HepG2 (cell line): Measurements from ENCODE around the gene BIRC2. TPM values are rescaled to one million over a fixed set of nuclear protein-coding genes. Genes with fewer than 3 reads are reported as not detected.
A peak's percentile ranks its signal among the peaks of the same experiment; 100 is the strongest.
"Not testable (repeated sequence)": the region's sequence is repeated elsewhere in the genome, so short reads cannot be mapped to it uniquely, and the experiment has no call there.

Experiments used
- ATAC-seq: fragments of 200-7000 bp; cut with Tn5 transposase; 3 replicates; pipeline ENCODE4 v1.9.1; 2020; ENCODE audit warnings: mild to moderate bottlenecking, moderate library complexity
- BruUV-seq: library from RNA; stranded (reverse); fragments of 400-500 nt; replicated peaks from 2 replicates; lab custom pipeline; 2021; lab: Mats Ljungman, UMichigan
- CTCF ChIA-PET: fragments of 300-600 bp; formaldehyde crosslinking; extraction: SDS; loops from one replicate; lab custom pipeline; 2021; ENCODE audit warnings: low total read pairs, inconsistent platforms, low intra/inter-chr PET ratio; lab: Yijun Ruan, JAX
- POLR2A ChIA-PET: fragments of 350-600 bp; sonication (Branson Sonifier 250); formaldehyde crosslinking; loops from one replicate; lab custom pipeline; 2020; ENCODE audit warnings: antibody characterized with exemption, inconsistent platforms; lab: Yijun Ruan, JAX
- DNase-seq: peaks from one replicate; pipeline ENCODE4 v3.0.0-alpha.2; 2015; ENCODE audit warnings: low spot score
- FAIRE-seq: peaks from 3 replicates; lab custom pipeline; 2011; peaks lifted over from hg19 to GRCh38; lab: Jason Lieb, UNC
- H2AFZ ChIP-seq: one replicate; pipeline ENCODE4 v1.6.1; 2011; ENCODE audit warnings: low read length, inconsistent platforms
- H3K27ac ChIP-seq: fragments of 300-600 bp; 3 replicates; pipeline ENCODE4 v1.8.0; 2011; ENCODE audit warnings: mixed run types, mild to moderate bottlenecking, mixed read lengths, low read length, inconsistent platforms; ENCODE audit not compliant: insufficient read depth; ENCODE audit errors: extremely low read length
- H3K27me3 ChIP-seq, 2 experiments: fragments of 200-600 bp in 1 of 2; 2 replicates in 1 of 2; 3 replicates in 1 of 2; pipeline versions ENCODE4 v1.6.0 to v1.8.0; 2011; ENCODE audit warnings: low read length in 2 of 2, mild to moderate bottlenecking in 2 of 2, moderate library complexity in 2 of 2, inconsistent platforms in 1 of 2; ENCODE audit not compliant: insufficient read depth in 2 of 2, control insufficient read depth in 1 of 2
- H3K36me3 ChIP-seq, 2 experiments: fragments of 200-600 bp in 1 of 2; replicated peaks in 1 of 2; 2 replicates in 1 of 2; 3 replicates in 1 of 2; pipeline versions ENCODE4 v1.5.1 to v1.8.0; 2011; ENCODE audit warnings: low read length in 2 of 2, inconsistent platforms in 1 of 2; ENCODE audit not compliant: insufficient read depth in 2 of 2, control insufficient read depth in 1 of 2
- H3K4me1 ChIP-seq: 2 replicates; pipeline ENCODE4 v1.5.1; 2012; ENCODE audit warnings: low read length, inconsistent platforms; ENCODE audit not compliant: insufficient read depth
- H3K4me2 ChIP-seq: 2 replicates; pipeline ENCODE4 v1.6.0; 2011; ENCODE audit warnings: low read depth, low read length, inconsistent platforms
- H3K4me3 ChIP-seq, 3 experiments: fragments of 200-600 bp in 1 of 3; sonication (generic), shearing (Covaris generic) in 1 of 3; replicated peaks in 1 of 3; 2 replicates each; pipeline ENCODE4 v1.5.1; 2011 to 2016; ENCODE audit warnings: low read length in 3 of 3, inconsistent platforms in 2 of 3, low read depth in 2 of 3, mild to moderate bottlenecking in 2 of 3, control low read depth in 1 of 3, mixed read lengths in 1 of 3; ENCODE audit not compliant: insufficient read depth in 1 of 3
- H3K79me2 ChIP-seq: one replicate; pipeline ENCODE4 v1.6.1; 2011; ENCODE audit warnings: low read length, inconsistent platforms; ENCODE audit not compliant: insufficient read depth
- H3K9ac ChIP-seq: 2 replicates; pipeline ENCODE4 v1.6.0; 2011; ENCODE audit warnings: mild to moderate bottlenecking, low read depth, low read length, inconsistent platforms; ENCODE audit not compliant: insufficient read depth
- H3K9me3 ChIP-seq: 2 replicates; pipeline ENCODE4 v1.5.1; 2012; ENCODE audit warnings: mild to moderate bottlenecking, low read length
- H4K20me1 ChIP-seq: 2 replicates; pipeline ENCODE4 v1.6.0; 2011; ENCODE audit warnings: inconsistent platforms, mild to moderate bottlenecking, low read length, moderate library complexity; ENCODE audit not compliant: insufficient read depth
- CTCF ChIP-seq: sonication (generic); formaldehyde crosslinking; IDR thresholded peaks from 2 replicates; pipeline ENCODE4 v1.5.0; 2020; ENCODE audit warnings: mild to moderate bottlenecking, missing genetic modification reagents, moderate library complexity
- FOSL2 ChIP-seq: sonication (generic); formaldehyde crosslinking; IDR thresholded peaks from 2 replicates; pipeline ENCODE4 v1.4.0; 2020; ENCODE audit warnings: missing genetic modification reagents
- FOXA1 ChIP-seq, 2 experiments: fragments of 450-650 bp in 1 of 2; sonication (generic) in 1 of 2; formaldehyde crosslinking in 1 of 2; IDR thresholded peaks; 2 replicates each; pipeline versions ENCODE4 v1.4.0 to v1.6.1; 2016 to 2020; ENCODE audit warnings: missing genetic modification reagents in 1 of 2
- FOXP1 ChIP-seq, 2 experiments: fragments of 450-650 bp in 1 of 2; IDR thresholded peaks; 2 replicates each; pipeline ENCODE4 v1.6.1; 2017 to 2018; ENCODE audit warnings: antibody characterized with exemption in 1 of 2
- HIC2 ChIP-seq: sonication (generic); formaldehyde crosslinking; IDR thresholded peaks from 2 replicates; pipeline ENCODE4 v1.9.0; 2022; ENCODE audit warnings: low read depth, missing genetic modification reagents
- SOX6 ChIP-seq, 2 experiments: fragments of 450-650 bp in 1 of 2; sonication (generic) in 1 of 2; formaldehyde crosslinking in 1 of 2; IDR thresholded peaks; 2 replicates each; pipeline versions ENCODE4 v1.4.0 to v1.6.1; 2017 to 2020; ENCODE audit warnings: antibody characterized with exemption in 1 of 2, mild to moderate bottlenecking in 1 of 2, missing genetic modification reagents in 1 of 2
- SP5 ChIP-seq: IDR thresholded peaks from 2 replicates; pipeline ENCODE4 v1.6.1; 2016; ENCODE audit warnings: low read depth, borderline replicate concordance
- ZMYM4 ChIP-seq: sonication (generic); formaldehyde crosslinking; IDR thresholded peaks from 2 replicates; pipeline ENCODE4 v1.8.1; 2023; ENCODE audit warnings: mild to moderate bottlenecking, missing genetic modification reagents
- ZNF281 ChIP-seq: sonication (generic); formaldehyde crosslinking; IDR thresholded peaks from 2 replicates; pipeline ENCODE4 v1.4.0; 2020; ENCODE audit warnings: missing genetic modification reagents, borderline replicate concordance
- ZNF644 ChIP-seq: IDR thresholded peaks from 2 replicates; pipeline ENCODE4 v1.6.1; 2016; ENCODE audit warnings: low read depth
- ZNF687 ChIP-seq: sonication (generic); formaldehyde crosslinking; IDR thresholded peaks from 2 replicates; pipeline ENCODE4 v1.5.1; 2020; ENCODE audit warnings: mild to moderate bottlenecking, missing genetic modification reagents, moderate library complexity
- ZNF788 ChIP-seq: sonication (generic); formaldehyde crosslinking; IDR thresholded peaks from 2 replicates; pipeline ENCODE4 v1.5.0; 2020; ENCODE audit warnings: mild to moderate bottlenecking, missing genetic modification reagents, borderline replicate concordance
- WGBS: methylation state at CpG from one replicate; pipeline ENCODE4 v1.1.6; 2017; ENCODE audit warnings: low lambda C conversion rate; 5-methylcytosine and 5-hydroxymethylcytosine counted together
- in situ Hi-C: cut with HindIII; loops from 2 replicates; pipeline ENCODE4 v1.10.0; 2017; ENCODE audit warnings: low pct_unique_long_range_greater_than_20kb; ENCODE audit not compliant: extremely low pct_ligation_motif_present
- intact Hi-C: fragments of 100-400 bp; cut with micrococcal nuclease; formaldehyde crosslinking; loops from one replicate; pipeline ENCODE4 v1.10.0; 2022; ENCODE audit not compliant: unreplicated experiment
- polyA plus RNA-seq, 8 experiments: library from polyadenylated mRNA; depleted of rRNA in 3 of 8; stranded (reverse) in 7 of 8; unstranded in 1 of 8; fragments of >200 nt; fragmentation: Illumina TruSeq in 4 of 8; extraction: Trizol in 4 of 8; gene quantifications; 2 replicates each; pipeline versions ENCODE4 v1.2.1 to v1.2.3, GENCODE V29; 2011 to 2016; ENCODE audit warnings: low read depth in 4 of 8, missing spikeins in 1 of 8, mixed read lengths in 1 of 8; ENCODE audit not compliant: insufficient read depth in 1 of 8
- total RNA-seq, 5 experiments: library from RNA; depleted of rRNA; stranded (reverse); fragments of >200 nt; fragmentation: Illumina TruSeq; extraction: Trizol; gene quantifications; 2 replicates each; pipeline ENCODE4 v1.2.3, GENCODE V29; 2016; ENCODE audit warnings: low read depth in 1 of 5

Gene BIRC2
- total and polyA plus RNA-seq, 2 of the 13 experiments (the other 11 are each of a cell fraction or from before 2014, with no cell fraction given): 61.7 to 62.2 TPM

- in situ Hi-C loops; H3K9ac ChIP-seq; H3K79me2 ChIP-seq; H3K9me3 ChIP-seq; POLR2A ChIA-PET; H3K27ac ChIP-seq; intact Hi-C loops; BruUV-seq; H2AFZ ChIP-seq; H3K27me3 ChIP-seq; ATAC-seq; H4K20me1 ChIP-seq; CTCF ChIA-PET; H3K36me3 ChIP-seq; TF ChIP-seq FOXP1, FOXA1, SOX6 (IDR thresholded peaks at IDR 0.05): not testable (repeated sequence)
- WGBS: 10% methylated on average over 2 of the region's 2 CpGs
- FAIRE-seq: peak; percentile 39
- Histone ChIP-seq H3K4me2 (peak overlapping the region; percentile 56), H3K4me3 (0 out of 6 replicates have a peak overlapping the region, but pooled peaks of 1 of the 3 experiments have one; percentile 4), H3K4me1 (peaks cover 23% of the 10 kb centered on the region)
- TF ChIP-seq FOXP1 (CRISPR knock-in tag; IDR thresholded peaks at IDR 0.05) (0 out of 2 replicates have a peak, but pooled peaks have one; percentile 13), FOXA1 (CRISPR knock-in tag; IDR thresholded peaks at IDR 0.05) (0 out of 2 replicates have a peak, but pooled peaks have one; percentile 16), CTCF (0 out of 2 replicates have a peak, but pooled peaks have one; percentile 9), ZNF644 (CRISPR knock-in tag) (0 out of 2 replicates have a peak, but pooled peaks have one; percentile 33), ZNF788 (CRISPR knock-in tag) (peak; percentile 19; the same call in 1 of the 2 replicates), SOX6 (CRISPR knock-in tag; IDR thresholded peaks at IDR 0.05) (0 out of 2 replicates have a peak, but pooled peaks have one; percentile 15), ZNF687 (CRISPR knock-in tag) (0 out of 2 replicates have a peak, but pooled peaks have one; percentile 11), ZNF281 (CRISPR knock-in tag) (peak; percentile 89), ZMYM4 (CRISPR knock-in tag) (peak; percentile 45; the same call in 1 of the 2 replicates), SP5 (CRISPR knock-in tag) (0 out of 2 replicates have a peak, but pooled peaks have one; percentile 17), HIC2 (CRISPR knock-in tag) (peak; percentile 31; the same call in 1 of the 2 replicates), FOSL2 (CRISPR knock-in tag) (0 out of 2 replicates have a peak, but pooled peaks have one; percentile 8)
- DNase-seq: peak; percentile 23
These were observed 46.2 kb upstream of the BIRC2 start for GRCh38 chr11:102300837-102301236.
